ENCODE measurements around the gene ANTXR2.

DNA sequence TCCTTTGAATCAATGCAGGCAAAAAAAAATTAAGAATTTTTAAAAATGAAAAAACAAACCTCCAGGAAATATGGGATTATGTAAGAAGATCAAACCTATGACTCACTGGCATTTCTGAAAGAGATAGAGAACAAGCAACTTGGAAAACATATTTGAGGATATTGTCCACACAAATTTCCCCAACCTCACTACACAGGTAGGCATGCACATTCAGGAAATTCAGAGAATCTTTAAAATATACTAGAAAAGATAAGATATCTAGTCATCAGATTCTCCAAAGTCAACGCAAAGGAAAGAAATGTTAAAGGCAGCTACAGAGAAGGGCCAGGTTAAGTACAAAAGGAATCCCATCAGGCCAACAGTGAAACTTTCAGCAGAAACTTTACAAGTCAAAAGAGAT is 85.6 kb downstream of the ANTXR2 start:
- TF ChIP-seq, protein P1, sequence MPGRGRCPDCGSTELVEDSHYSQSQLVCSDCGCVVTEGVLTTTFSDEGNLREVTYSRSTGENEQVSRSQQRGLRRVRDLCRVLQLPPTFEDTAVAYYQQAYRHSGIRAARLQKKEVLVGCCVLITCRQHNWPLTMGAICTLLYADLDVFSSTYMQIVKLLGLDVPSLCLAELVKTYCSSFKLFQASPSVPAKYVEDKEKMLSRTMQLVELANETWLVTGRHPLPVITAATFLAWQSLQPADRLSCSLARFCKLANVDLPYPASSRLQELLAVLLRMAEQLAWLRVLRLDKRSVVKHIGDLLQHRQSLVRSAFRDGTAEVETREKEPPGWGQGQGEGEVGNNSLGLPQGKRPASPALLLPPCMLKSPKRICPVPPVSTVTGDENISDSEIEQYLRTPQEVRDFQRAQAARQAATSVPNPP (IDR thresholded peaks at IDR 0.05; ENCODE audit: borderline replicate concordance, insufficient read depth, insufficient read length), result no peak
- TF ChIP-seq CTCF (IDR thresholded peaks at IDR 0.05 in 2 of 3, conservative IDR thresholded peaks at IDR 0.05 in 1 of 3; ENCODE audit: insufficient read depth in 2 of 3, low read depth in 1 of 3, low read length in 3 of 3) (no peak), NFIC (IDR thresholded peaks at IDR 0.05) (no peak), ZNF507 (tag; conservative IDR thresholded peaks at IDR 0.05) (no peak), EP300 (IDR thresholded peaks at IDR 0.05; ENCODE audit: low read length) (no peak), ZFX (CRISPR knock-in tag; IDR thresholded peaks at IDR 0.05) (no peak), ZNF316 (IDR thresholded peaks at IDR 0.05) (no peak)

Data from K562 (cell line).